NB4 (cell line): ENCODE data around the gene PRR23E.

Source experiments
- MYC ChIP-seq: IDR thresholded peaks from 2 replicates; pipeline ENCODE4 v1.6.1; 2011; ENCODE audit warnings: low read depth, low read length
- POLR2A ChIP-seq: IDR thresholded peaks from 2 replicates; pipeline ENCODE4 v1.6.1; 2011; ENCODE audit warnings: mild to moderate bottlenecking; ENCODE audit not compliant: insufficient read length; ENCODE audit errors: extremely low read depth
- TF ChIP-seq, protein P1 (sequence below): IDR thresholded peaks from one replicate; pipeline ENCODE4 v1.5.1; 2012; ENCODE audit warnings: low read depth, low read length
- TF ChIP-seq, protein P2 (sequence below): IDR thresholded peaks from 2 replicates; pipeline ENCODE4 v1.6.1; 2011; ENCODE audit warnings: low read depth, low read length

DNA sequence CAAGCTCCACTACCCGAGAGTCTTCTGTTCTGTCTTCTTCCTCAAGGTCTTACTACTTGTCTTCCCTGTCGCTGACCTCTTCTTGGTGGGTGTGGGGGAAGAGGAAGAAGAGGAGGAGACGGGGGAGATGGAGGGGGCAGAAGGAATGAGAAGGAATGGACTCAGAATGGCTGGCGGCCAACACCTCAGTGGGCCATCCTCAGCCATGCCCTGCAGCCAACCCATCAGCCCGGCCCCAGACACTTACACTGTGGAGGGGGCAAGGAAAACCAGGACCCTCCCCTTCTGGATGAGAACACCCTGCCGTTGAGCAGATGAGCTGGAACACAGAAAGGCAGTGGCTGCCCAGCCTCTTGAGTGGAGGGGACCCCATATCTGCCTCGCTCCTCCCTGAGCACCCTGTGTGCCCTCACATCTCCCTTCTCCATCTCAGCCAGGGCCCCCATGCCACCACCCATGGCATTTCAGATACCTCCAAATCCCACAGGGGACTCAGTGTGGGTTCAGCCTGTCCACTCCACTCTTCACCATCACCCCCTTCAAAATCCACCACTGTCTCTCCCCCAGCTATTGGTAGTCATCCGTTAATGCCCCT, 45.5 kb upstream of the PRR23E start:
- no peak for TF ChIP-seq POLR2A
- TF ChIP-seq, protein P1, sequence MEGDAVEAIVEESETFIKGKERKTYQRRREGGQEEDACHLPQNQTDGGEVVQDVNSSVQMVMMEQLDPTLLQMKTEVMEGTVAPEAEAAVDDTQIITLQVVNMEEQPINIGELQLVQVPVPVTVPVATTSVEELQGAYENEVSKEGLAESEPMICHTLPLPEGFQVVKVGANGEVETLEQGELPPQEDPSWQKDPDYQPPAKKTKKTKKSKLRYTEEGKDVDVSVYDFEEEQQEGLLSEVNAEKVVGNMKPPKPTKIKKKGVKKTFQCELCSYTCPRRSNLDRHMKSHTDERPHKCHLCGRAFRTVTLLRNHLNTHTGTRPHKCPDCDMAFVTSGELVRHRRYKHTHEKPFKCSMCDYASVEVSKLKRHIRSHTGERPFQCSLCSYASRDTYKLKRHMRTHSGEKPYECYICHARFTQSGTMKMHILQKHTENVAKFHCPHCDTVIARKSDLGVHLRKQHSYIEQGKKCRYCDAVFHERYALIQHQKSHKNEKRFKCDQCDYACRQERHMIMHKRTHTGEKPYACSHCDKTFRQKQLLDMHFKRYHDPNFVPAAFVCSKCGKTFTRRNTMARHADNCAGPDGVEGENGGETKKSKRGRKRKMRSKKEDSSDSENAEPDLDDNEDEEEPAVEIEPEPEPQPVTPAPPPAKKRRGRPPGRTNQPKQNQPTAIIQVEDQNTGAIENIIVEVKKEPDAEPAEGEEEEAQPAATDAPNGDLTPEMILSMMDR, result no peak
- TF ChIP-seq, protein P2, sequence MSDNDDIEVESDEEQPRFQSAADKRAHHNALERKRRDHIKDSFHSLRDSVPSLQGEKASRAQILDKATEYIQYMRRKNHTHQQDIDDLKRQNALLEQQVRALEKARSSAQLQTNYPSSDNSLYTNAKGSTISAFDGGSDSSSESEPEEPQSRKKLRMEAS, result no peak
- TF ChIP-seq MYC, result no peak
